ENCODE measurements around the gene TPK1. TPM values are rescaled to one million over a fixed set of nuclear protein-coding genes. Genes with fewer than 3 reads are reported as not detected.

Gene TPK1
- total RNA-seq, 6 donors from 2014 or later: 4.2 to 12.3 (median 9.1) TPM

DNA sequence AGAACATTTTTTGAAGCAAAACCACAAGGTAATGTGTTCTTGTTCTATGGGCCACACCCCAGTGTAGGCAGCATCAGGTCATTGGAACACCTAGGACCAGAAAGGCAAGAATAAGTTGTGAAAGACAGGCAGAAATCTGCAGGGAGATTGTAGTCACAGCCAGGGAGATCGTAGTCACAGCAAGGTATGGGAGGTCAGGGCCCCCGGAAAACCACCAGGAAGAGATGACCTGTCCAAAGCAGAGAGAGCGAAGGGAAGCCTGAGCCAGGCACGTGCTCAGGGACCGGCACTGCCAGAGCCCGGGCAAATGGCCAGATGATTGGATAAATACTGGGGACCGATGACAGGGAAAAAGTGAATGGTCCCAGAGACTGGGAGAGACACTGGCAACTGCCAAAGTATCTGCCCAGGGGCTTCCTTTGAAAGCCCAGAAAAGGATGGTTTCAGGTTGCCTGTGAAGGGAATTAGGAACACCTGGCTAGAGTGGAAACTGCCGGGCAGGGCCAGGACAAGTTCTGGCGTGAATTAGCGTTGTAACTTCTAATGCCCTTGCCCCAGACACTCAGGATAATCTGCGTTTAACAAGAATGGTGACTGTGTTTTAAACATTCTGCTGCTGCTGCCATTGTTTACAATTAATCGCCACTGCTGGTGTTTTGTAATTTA lies 428.5 kb downstream of the TPK1 start:
- H3K4me1 ChIP-seq: no peaks in the 10 kb centered on the region
- no peaks in the 10 kb centered on the region for H3K36me3 ChIP-seq
- WGBS, 2 donors: 62 to 65% methylated on average over 12 of the region's 12 CpGs
- H3K27ac ChIP-seq: no peak overlapping the region
- no peaks in the 10 kb centered on the region for H3K9me3 ChIP-seq
- ATAC-seq (ENCODE audit: low FRiP score in 2 of 2) (no peak), DNase-seq (no peak)
- H3K27me3 ChIP-seq: no peaks in the 10 kb centered on the region
- no peak overlapping the region for H3K4me3 ChIP-seq
- no peak for TF ChIP-seq POLR2AphosphoS5 (IDR thresholded peaks at IDR 0.05)
- no peak for TF ChIP-seq EP300 (IDR thresholded peaks at IDR 0.05)
- TF ChIP-seq, protein P1, sequence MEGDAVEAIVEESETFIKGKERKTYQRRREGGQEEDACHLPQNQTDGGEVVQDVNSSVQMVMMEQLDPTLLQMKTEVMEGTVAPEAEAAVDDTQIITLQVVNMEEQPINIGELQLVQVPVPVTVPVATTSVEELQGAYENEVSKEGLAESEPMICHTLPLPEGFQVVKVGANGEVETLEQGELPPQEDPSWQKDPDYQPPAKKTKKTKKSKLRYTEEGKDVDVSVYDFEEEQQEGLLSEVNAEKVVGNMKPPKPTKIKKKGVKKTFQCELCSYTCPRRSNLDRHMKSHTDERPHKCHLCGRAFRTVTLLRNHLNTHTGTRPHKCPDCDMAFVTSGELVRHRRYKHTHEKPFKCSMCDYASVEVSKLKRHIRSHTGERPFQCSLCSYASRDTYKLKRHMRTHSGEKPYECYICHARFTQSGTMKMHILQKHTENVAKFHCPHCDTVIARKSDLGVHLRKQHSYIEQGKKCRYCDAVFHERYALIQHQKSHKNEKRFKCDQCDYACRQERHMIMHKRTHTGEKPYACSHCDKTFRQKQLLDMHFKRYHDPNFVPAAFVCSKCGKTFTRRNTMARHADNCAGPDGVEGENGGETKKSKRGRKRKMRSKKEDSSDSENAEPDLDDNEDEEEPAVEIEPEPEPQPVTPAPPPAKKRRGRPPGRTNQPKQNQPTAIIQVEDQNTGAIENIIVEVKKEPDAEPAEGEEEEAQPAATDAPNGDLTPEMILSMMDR (IDR thresholded peaks at IDR 0.05): no peak
- TF ChIP-seq POLR2A (IDR thresholded peaks at IDR 0.05): no peak

DNA sequence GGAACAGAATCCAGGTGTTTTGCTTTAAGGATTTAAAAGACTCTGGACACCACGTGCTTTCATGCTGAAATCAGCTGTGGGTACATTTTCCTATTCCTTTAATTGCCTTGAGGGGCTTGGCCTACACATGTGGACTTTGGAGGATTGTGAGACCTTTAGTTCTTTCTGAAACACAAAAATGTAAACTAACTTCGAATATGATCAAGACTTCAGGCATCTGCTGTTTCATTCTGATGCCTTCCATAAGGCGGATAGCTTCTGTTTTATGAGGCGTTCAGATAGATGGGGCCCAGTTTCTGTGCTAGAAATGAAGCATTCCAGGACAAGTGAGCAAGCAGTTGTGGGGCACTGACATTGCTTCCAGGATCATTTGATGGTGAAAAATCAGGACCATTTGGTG lies 430.9 kb downstream of the TPK1 start:
- no peak for DNase-seq
- ATAC-seq (ENCODE audit: low FRiP score in 2 of 2): no peak
- Histone ChIP-seq H3K27me3 (no peaks in the 10 kb centered on the region), H3K9me3 (no peaks in the 10 kb centered on the region), H3K4me3 (no peak overlapping the region), H3K36me3 (no peaks in the 10 kb centered on the region), H3K4me1 (no peaks in the 10 kb centered on the region), H3K27ac (no peak overlapping the region)
- no peak for TF ChIP-seq EP300 (IDR thresholded peaks at IDR 0.05)
- 83 to 89% methylated on average over 4 of the region's 4 CpGs for WGBS, 2 donors

DNA sequence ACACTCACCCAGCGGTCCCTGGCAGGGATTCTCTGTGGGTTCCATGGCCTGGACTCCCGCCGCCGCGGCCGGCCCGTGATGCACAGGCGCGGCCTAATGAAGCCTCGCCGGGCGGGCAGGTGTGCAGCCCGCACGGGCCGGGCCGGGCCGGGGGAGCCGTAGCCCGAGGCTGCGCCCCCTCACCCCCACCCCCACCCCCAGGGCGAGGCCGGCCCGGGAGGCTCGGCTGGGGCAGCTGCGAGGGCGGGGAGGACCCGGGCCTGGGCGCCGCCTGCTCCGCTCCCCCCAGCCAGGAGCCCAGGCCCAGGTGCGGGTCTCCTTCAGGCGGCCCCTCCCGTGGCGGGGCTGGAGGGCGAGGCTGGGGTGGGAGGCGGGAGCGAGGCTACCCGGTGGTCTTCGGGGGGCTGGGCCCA lies 432.2 kb downstream of the TPK1 start, which contains the start of gene NOBOX:
Gene NOBOX, minus strand, starts transcription at position 45 of the 413 bp plus-strand sequence.
- Histone ChIP-seq H3K36me3 (no peaks in the 10 kb centered on the region), H3K4me1 (no peaks in the 10 kb centered on the region), H3K9me3 (no peaks in the 10 kb centered on the region), H3K4me3 (no peak within 1 kb of the TSS), H3K27ac (no peak within 1 kb of the TSS), H3K27me3 (no peaks in the 10 kb centered on the region)
- ATAC-seq (ENCODE audit: low FRiP score in 2 of 2): no peak
- no peak for TF ChIP-seq EP300 (IDR thresholded peaks at IDR 0.05)
- TF ChIP-seq POLR2AphosphoS5 (IDR thresholded peaks at IDR 0.05): no peak
- no peak for TF ChIP-seq POLR2A (IDR thresholded peaks at IDR 0.05)
- TF ChIP-seq, protein P1 (IDR thresholded peaks at IDR 0.05): no peak
- 100% methylated on average over 16 of the region's 39 CpGs; no CpG with 5 or more reads in 1 of the 2 donors for WGBS, 2 donors
- peak in 1 of 2 donors; percentile 64 for DNase-seq

DNA sequence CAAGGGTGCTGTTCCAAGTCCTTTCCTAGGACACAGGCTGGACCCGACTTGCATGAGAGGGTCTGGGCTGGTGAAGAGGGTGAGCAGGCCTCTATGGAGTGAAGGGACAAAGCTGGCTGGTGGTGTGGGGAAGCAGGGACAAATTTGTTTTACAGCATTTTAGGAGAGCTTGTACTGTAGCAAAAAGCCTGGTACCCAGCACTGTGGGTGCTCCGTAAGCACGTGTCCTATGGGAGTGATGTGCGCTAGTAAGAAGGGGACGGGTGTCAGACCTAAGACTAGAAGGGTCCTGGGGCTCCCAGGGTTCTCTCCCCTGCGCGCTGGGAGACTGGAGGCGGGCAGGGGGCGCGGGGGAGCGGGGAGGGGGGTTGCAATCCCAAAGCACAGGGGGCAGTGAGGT lies 432.8 kb downstream of the TPK1 start:
- ATAC-seq (ENCODE audit: low FRiP score in 2 of 2): no peak
- no peak overlapping the region for H3K4me3 ChIP-seq
- WGBS, 2 donors: 94 to 97% methylated on average over 9 to 11 of the region's 11 CpGs
- H3K27me3 ChIP-seq: no peaks in the 10 kb centered on the region
- H3K36me3 ChIP-seq: no peaks in the 10 kb centered on the region
- no peak overlapping the region for H3K27ac ChIP-seq
- DNase-seq: no peak
- no peak for TF ChIP-seq POLR2A (IDR thresholded peaks at IDR 0.05)
- TF ChIP-seq POLR2AphosphoS5 (IDR thresholded peaks at IDR 0.05): no peak
- TF ChIP-seq EP300 (IDR thresholded peaks at IDR 0.05): no peak
- TF ChIP-seq, protein P1 (IDR thresholded peaks at IDR 0.05): no peak
- no peaks in the 10 kb centered on the region for H3K9me3 ChIP-seq
- no peaks in the 10 kb centered on the region for H3K4me1 ChIP-seq

Small RNA genes lying within 50 kb of the gene (small RNA-seq; reads per million reads assigned to genes)
- 0 reads per million in 4 donors for gene RNU6ATAC40P

All from upper lobe of left lung (tissue), 6 donors.